ENCODE measurements around the gene TSC22D4. TPM values are rescaled to one million over a fixed set of nuclear protein-coding genes. Genes with fewer than 3 reads are reported as not detected.

TSC22D4 gene
- total and polyA plus RNA-seq, 9 of the 15 experiments (the other 6 are each of a cell fraction or from before 2014, with no cell fraction given), result 0.37 to 107 (median 28.7) TPM

GRCh38 chr7:100510437-100511239, 31.6 kb upstream of the TSC22D4 start (continued):
- TF ChIP-seq PBX2 (CRISPR knock-in tag; IDR thresholded peaks at IDR 0.05; ENCODE audit: low read depth), result no peak
- peak; percentile 61; the same call in 1 of the 2 replicates for TF ChIP-seq PBX2 (tag; conservative IDR thresholded peaks at IDR 0.05; ENCODE audit: low read depth)
- TF ChIP-seq CEBPZ (IDR thresholded peaks at IDR 0.05; ENCODE audit: borderline replicate concordance, low read depth, low read length), result no peak
- TF ChIP-seq HLTF (IDR thresholded peaks at IDR 0.05), result peak; percentile 61
- peak; percentile 80 for TF ChIP-seq MTA1 (IDR thresholded peaks at IDR 0.05; ENCODE audit: borderline replicate concordance)
- peak; percentile 82 for TF ChIP-seq ELF4 (CRISPR knock-in tag; IDR thresholded peaks at IDR 0.05)
- TF ChIP-seq NEUROD1 (IDR thresholded peaks at IDR 0.05; ENCODE audit: borderline replicate concordance, low read depth, low read length, partially characterized antibody), result peak; percentile 39
- peak; percentile 97 for TF ChIP-seq TAL1 (IDR thresholded peaks at IDR 0.05)
- TF ChIP-seq POLR2H (tag; IDR thresholded peaks at IDR 0.05; ENCODE audit: low read depth), result no peak
- peak; percentile 64; the same call in 1 of the 2 replicates for TF ChIP-seq ADNP (tag; IDR thresholded peaks at IDR 0.05)
- TF ChIP-seq FOXM1 (IDR thresholded peaks at IDR 0.05; ENCODE audit: low read depth), result peak; percentile 84
- no peak for TF ChIP-seq FOXM1 (CRISPR knock-in tag; IDR thresholded peaks at IDR 0.05; ENCODE audit: low read depth)
- no peak for TF ChIP-seq SRF (CRISPR knock-in tag; IDR thresholded peaks at IDR 0.05)
- no peak for TF ChIP-seq POLR2B (IDR thresholded peaks at IDR 0.05; ENCODE audit: low read depth, partially characterized antibody)
- peak; percentile 68; the same call in 1 of the 2 replicates for TF ChIP-seq ZBTB2 (IDR thresholded peaks at IDR 0.05)
- no peak for TF ChIP-seq DEAF1 (CRISPR knock-in tag; IDR thresholded peaks at IDR 0.05)
- no peak for TF ChIP-seq POU5F1 (IDR thresholded peaks at IDR 0.05; ENCODE audit: borderline replicate concordance, low read depth, low read length, partially characterized antibody)
- peak; percentile 92 for TF ChIP-seq NBN (IDR thresholded peaks at IDR 0.05; ENCODE audit: low read depth)
- TF ChIP-seq BRD9 (IDR thresholded peaks at IDR 0.05; ENCODE audit: low read depth, partially characterized antibody), result peak; percentile 71

Measured in K562 (cell line).